ENCODE results near the gene SCARB1. TPM values are rescaled to one million over a fixed set of nuclear protein-coding genes. Genes with fewer than 3 reads are reported as not detected.

SCARB1 gene
- total and polyA plus RNA-seq, 2 experiments from 2014 or later = 50.4 to 90.0 TPM

DNA sequence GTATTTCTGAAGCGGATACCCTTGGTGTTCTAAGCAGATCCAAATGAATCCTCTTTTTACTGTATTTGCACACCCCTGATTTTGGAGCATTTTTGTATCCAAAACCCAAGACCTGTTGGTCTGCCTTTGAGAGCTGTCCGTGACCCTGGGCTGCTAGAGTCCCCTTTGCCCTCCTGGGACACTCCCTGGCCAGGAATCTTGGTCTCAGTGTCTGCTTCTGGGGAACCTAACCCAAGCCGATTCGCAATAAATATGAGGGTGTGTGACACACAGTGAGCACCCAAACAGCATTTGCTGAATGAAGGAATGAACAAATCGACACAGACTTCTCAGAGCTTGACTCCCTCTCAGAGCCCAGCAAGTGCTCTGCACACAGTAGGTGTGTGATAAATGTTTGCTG lies 92.9 kb downstream of the SCARB1 start:
- Histone ChIP-seq H4K20me1 (ENCODE audit: insufficient read depth, poor library complexity, severe bottlenecking) (no peaks in the 10 kb centered on the region), H3K79me2 (no peaks in the 10 kb centered on the region)

DNA sequence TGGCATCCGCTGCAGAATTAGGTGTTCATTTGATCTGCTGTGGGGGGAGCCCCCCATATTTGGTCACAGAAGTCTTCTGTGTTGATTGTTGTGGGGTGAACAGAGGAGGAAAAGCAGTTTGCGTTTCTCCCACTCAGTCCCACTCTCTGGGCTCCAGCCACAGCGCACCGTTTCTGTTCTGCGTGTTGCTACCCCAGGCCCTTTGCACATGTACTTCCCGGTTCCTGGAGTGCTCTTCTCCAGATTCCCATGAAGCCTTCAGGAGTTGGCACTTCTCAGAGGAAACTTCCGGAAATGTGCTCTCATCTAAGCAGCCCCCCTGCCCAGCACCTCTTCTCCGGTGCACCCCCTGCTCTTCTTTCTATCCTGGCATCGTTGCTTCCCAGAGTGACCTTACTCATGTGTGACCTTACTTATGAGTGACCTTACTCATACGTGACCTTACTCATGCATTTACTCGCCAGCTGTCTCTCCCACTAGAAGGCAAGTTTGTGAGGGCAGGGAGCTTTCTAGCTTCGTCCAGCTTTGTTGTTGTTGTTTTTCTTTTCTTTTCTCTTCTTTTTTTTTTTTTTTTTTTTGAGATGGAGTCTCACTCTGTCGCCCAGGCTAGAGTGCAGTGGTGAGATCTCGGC lies 93.7 kb downstream of the SCARB1 start:
- H4K20me1 ChIP-seq (ENCODE audit: insufficient read depth, poor library complexity, severe bottlenecking) = no peaks in the 10 kb centered on the region
- no peak for TF ChIP-seq EZH2phosphoT487 (IDR thresholded peaks at IDR 0.05; ENCODE audit: low read depth, severe bottlenecking, unreplicated experiment)
- TF ChIP-seq, protein P1, sequence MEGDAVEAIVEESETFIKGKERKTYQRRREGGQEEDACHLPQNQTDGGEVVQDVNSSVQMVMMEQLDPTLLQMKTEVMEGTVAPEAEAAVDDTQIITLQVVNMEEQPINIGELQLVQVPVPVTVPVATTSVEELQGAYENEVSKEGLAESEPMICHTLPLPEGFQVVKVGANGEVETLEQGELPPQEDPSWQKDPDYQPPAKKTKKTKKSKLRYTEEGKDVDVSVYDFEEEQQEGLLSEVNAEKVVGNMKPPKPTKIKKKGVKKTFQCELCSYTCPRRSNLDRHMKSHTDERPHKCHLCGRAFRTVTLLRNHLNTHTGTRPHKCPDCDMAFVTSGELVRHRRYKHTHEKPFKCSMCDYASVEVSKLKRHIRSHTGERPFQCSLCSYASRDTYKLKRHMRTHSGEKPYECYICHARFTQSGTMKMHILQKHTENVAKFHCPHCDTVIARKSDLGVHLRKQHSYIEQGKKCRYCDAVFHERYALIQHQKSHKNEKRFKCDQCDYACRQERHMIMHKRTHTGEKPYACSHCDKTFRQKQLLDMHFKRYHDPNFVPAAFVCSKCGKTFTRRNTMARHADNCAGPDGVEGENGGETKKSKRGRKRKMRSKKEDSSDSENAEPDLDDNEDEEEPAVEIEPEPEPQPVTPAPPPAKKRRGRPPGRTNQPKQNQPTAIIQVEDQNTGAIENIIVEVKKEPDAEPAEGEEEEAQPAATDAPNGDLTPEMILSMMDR (IDR thresholded peaks at IDR 0.05; ENCODE audit: poor library complexity) = no peak
- no peak for TF ChIP-seq EZH2 (IDR thresholded peaks at IDR 0.05; ENCODE audit: borderline replicate concordance)
- H3K79me2 ChIP-seq = no peaks in the 10 kb centered on the region
- H3K27ac ChIP-seq = no peak overlapping the region
- no peak overlapping the region for H3K4me2 ChIP-seq
- no peak overlapping the region for H3K4me3 ChIP-seq
- peaks cover 24% of the 10 kb centered on the region for H3K4me1 ChIP-seq (ENCODE audit: insufficient read depth)
- DNase-seq (ENCODE audit: low spot score) = no peak
- no peaks in the 10 kb centered on the region for H3K36me3 ChIP-seq (replicated peaks; ENCODE audit: insufficient read depth, low read depth)
- WGBS (ENCODE audit: low lambda C conversion rate, missing lambda C conversion rate) = 96% methylated on average over 14 of the region's 14 CpGs
- H3K9me2 ChIP-seq (replicated peaks; ENCODE audit: insufficient read depth) = no peaks in the 10 kb centered on the region
- H3K9me3 ChIP-seq (ENCODE audit: low read depth) = no peaks in the 10 kb centered on the region
- H2AFZ ChIP-seq = no peak overlapping the region
- H3K27me3 ChIP-seq = no peaks in the 10 kb centered on the region

More for the DNA sequence above, 92.9 kb downstream of the SCARB1 start:
- Histone ChIP-seq H3K36me3 (replicated peaks; ENCODE audit: insufficient read depth, low read depth) (no peaks in the 10 kb centered on the region), H3K27me3 (no peaks in the 10 kb centered on the region), H3K9me2 (replicated peaks; ENCODE audit: insufficient read depth) (no peaks in the 10 kb centered on the region), H3K4me1 (ENCODE audit: insufficient read depth) (peaks cover 20% of the 10 kb centered on the region), H3K4me3 (no peak overlapping the region), H3K4me2 (no peak overlapping the region), H3K9me3 (ENCODE audit: low read depth) (no peaks in the 10 kb centered on the region), H2AFZ (no peak overlapping the region), H3K27ac (no peak overlapping the region)
- no peak for DNase-seq (ENCODE audit: low spot score)
- TF ChIP-seq, protein P1 (IDR thresholded peaks at IDR 0.05; ENCODE audit: poor library complexity) = no peak
- no peak for TF ChIP-seq EZH2phosphoT487 (IDR thresholded peaks at IDR 0.05; ENCODE audit: low read depth, severe bottlenecking, unreplicated experiment)
- no peak for TF ChIP-seq EZH2 (IDR thresholded peaks at IDR 0.05; ENCODE audit: borderline replicate concordance)
- WGBS (ENCODE audit: low lambda C conversion rate, missing lambda C conversion rate) = 88% methylated on average over 5 of the region's 5 CpGs

DNA sequence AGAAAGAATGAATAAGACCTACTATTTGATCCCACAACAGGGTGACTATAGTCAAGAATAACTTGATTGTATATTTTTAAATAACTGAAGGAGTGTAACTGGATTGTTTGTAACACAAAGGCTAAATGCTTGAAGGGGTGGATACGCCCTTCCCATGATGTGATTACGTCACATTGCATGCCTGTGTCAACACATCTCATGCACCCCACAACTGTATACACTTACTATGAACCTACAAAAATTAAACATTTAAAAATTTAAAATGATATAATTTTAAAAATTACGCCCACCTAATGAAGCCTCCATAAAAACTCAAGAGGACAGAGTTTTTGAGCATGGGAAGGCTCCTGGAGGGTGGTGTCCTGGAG lies 94.5 kb downstream of the SCARB1 start:
- DNase-seq (ENCODE audit: low spot score) = no peak
- no peak overlapping the region for H3K4me3 ChIP-seq
- no peak overlapping the region for H2AFZ ChIP-seq
- H4K20me1 ChIP-seq (ENCODE audit: insufficient read depth, poor library complexity, severe bottlenecking) = no peaks in the 10 kb centered on the region
- no peaks in the 10 kb centered on the region for H3K27me3 ChIP-seq
- H3K4me2 ChIP-seq = no peak overlapping the region
- no peaks in the 10 kb centered on the region for H3K36me3 ChIP-seq (replicated peaks; ENCODE audit: insufficient read depth, low read depth)
- 84% methylated on average over 3 of the region's 3 CpGs for WGBS (ENCODE audit: low lambda C conversion rate, missing lambda C conversion rate)
- H3K9me3 ChIP-seq (ENCODE audit: low read depth) = no peaks in the 10 kb centered on the region
- H3K9me2 ChIP-seq (replicated peaks; ENCODE audit: insufficient read depth) = no peaks in the 10 kb centered on the region
- TF ChIP-seq EZH2phosphoT487 (IDR thresholded peaks at IDR 0.05; ENCODE audit: low read depth, severe bottlenecking, unreplicated experiment) (no peak), EZH2 (IDR thresholded peaks at IDR 0.05; ENCODE audit: borderline replicate concordance) (no peak)
- TF ChIP-seq, protein P1 (IDR thresholded peaks at IDR 0.05; ENCODE audit: poor library complexity) = no peak
- H3K4me1 ChIP-seq (ENCODE audit: insufficient read depth) = peaks cover 24% of the 10 kb centered on the region
- no peaks in the 10 kb centered on the region for H3K79me2 ChIP-seq
- H3K27ac ChIP-seq = no peak overlapping the region
